ENCODE data around the gene NKX2-2.
"Not testable (repeated sequence)": the region's sequence is repeated elsewhere in the genome, so short reads cannot be mapped to it uniquely, and the experiment has no call there.

The NKX2-2 gene

DNA sequence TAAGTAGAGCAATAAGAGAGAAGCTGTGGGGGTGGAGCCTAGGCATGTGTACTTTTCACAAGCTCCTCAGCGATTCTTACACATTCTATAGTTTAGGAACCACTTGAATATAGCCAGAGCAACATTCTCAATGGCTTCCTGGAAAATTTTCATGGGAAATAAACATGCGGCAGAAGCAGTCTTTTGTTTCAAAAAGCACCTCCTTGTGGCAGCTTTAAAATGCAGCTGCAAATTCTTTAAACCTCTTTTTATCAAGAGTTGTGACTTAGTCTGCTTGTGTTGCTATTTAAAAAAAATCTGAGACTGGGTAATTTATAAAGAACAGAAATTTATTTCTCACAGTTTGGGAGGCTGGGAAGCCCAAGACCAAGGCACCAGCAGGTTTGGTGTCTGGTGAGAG is 23.8 kb downstream of the NKX2-2 start:
- no peak for DNase-seq (ENCODE audit: extremely low spot score)
- TF ChIP-seq, protein P1, sequence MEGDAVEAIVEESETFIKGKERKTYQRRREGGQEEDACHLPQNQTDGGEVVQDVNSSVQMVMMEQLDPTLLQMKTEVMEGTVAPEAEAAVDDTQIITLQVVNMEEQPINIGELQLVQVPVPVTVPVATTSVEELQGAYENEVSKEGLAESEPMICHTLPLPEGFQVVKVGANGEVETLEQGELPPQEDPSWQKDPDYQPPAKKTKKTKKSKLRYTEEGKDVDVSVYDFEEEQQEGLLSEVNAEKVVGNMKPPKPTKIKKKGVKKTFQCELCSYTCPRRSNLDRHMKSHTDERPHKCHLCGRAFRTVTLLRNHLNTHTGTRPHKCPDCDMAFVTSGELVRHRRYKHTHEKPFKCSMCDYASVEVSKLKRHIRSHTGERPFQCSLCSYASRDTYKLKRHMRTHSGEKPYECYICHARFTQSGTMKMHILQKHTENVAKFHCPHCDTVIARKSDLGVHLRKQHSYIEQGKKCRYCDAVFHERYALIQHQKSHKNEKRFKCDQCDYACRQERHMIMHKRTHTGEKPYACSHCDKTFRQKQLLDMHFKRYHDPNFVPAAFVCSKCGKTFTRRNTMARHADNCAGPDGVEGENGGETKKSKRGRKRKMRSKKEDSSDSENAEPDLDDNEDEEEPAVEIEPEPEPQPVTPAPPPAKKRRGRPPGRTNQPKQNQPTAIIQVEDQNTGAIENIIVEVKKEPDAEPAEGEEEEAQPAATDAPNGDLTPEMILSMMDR (IDR thresholded peaks at IDR 0.05; ENCODE audit: control extremely low read depth, extremely low read depth, low read depth, missing control alignments) = no peak
- ChIA-PET POLR2A (no interaction called here), CTCF (interaction anchor here (1.0 to 1.9 kb wide), 2 partner anchors 16 to 254 kb away, joined by 3 to 5 read pairs; no protein-coding TSS in a partner anchor)

DNA sequence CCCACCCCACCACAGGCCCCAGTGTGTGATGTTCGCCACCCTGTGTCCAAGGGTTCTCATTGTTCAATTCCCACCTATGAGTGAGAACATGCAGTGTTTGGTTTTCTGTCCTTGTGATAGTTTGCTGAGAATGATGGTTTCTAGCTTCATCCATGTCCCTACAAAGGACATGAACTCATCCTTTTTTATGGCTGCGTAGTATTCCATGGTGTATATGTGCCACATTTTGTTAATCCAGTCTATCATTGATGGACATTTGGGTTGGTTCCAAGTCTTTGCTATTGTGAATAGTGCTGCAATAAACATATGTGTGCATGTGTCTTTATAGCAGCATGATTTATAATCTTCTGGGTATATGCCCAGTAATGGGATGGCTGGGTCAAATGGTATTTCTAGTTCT is 33.7 kb downstream of the NKX2-2 start:
- POLR2A ChIA-PET; DNase-seq (ENCODE audit: extremely low spot score); CTCF ChIA-PET: not testable (repeated sequence)

DNA sequence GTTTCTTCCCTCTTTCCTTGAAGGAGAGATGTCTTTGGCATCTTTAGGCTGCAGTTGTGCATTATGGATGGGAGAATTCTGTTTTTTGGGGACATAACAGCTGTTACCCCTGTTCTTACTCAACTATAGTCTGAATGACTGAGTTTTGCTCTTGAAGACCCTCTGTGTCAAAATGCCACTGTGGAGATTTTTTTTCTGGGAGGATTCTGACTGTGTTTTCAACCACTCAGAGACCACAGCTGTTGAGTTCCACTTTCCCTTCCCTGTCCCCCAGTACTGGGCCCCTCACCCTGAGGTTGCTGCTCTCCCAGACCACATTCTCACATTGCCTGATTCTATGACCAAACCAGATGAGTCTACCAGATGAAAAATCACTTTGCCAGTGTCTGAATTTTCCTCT is 48.1 kb downstream of the NKX2-2 start:
- TF ChIP-seq, protein P1 (IDR thresholded peaks at IDR 0.05; ENCODE audit: control extremely low read depth, extremely low read depth, low read depth, missing control alignments) = no peak
- DNase-seq (ENCODE audit: extremely low spot score) = no peak
- CTCF ChIA-PET = interaction anchor here (0.6 to 1.3 kb wide), 2 partner anchors 21 to 39 kb away, joined by 3 to 4 read pairs; no protein-coding TSS in a partner anchor
- POLR2A ChIA-PET = no interaction called here

DNA sequence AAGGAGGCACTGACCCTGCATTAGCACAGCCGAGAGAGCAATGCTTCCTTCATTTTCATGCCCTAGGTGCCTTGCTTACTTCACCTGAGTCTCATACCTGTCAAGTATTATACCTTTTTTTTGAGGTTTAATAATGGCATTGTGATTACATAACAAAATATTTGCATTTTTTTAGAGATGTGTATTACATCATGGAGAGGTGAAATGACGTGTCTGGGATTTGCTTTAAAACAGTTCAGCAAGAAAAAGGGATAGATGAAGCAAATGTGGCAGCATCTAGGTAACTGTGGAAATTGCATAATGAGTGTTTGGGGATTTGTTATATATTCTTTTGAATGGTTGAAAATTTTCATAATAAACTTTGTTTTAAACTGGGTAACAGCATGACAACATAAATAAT is 48.9 kb downstream of the NKX2-2 start:
- no peak for DNase-seq (ENCODE audit: extremely low spot score)
- TF ChIP-seq, protein P1 (IDR thresholded peaks at IDR 0.05; ENCODE audit: control extremely low read depth, extremely low read depth, low read depth, missing control alignments) = no peak
- POLR2A ChIA-PET = no interaction called here
- CTCF ChIA-PET = no interaction called here

All from GM10248 (cell line).